GM21528 (cell line): ENCODE results near the gene FAM193B.

Source experiments
- ATAC-seq: cut with Tn5 transposase; IDR thresholded peaks from one replicate; pipeline ENCODE4 v1.9.1; 2021; ENCODE audit warnings: mild to moderate bottlenecking, moderate library complexity; ENCODE audit not compliant: unreplicated experiment, low FRiP score

Gene FAM193B

DNA sequence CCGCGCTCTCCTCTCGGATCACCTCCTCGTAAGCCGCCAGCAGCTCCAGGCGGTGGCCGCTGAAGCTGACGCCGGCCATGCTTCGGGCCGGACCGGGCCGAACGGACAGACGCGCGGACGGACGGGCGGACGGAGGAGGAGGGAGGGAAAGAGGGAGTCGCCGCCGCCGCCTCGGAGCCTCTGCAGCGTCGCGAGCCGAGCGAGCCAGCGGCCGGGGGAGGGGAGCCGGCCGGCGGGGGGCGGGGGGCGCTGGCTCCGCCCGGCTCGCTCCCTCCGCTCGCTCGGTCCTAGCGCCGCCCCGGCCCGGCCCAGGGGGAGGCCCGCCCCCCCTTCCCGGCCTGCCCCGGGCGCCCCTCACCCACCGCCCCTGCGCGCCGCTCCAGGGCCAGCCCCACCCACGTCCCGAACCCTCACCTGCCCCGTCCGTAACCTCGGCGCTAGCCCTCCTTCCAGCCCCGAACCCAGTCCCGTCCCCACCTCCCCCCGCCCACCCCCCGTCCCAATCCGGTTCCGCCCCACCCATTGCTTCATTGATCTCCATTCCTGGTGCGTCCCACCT, 80.8 kb downstream of the FAM193B start, which contains the start of gene DBN1:
Gene DBN1 (minus strand): TSS at position 192 of the 559 bp plus-strand sequence. CDS start 113 bp downstream, at position 79.
- ATAC-seq, result no peak

DNA sequence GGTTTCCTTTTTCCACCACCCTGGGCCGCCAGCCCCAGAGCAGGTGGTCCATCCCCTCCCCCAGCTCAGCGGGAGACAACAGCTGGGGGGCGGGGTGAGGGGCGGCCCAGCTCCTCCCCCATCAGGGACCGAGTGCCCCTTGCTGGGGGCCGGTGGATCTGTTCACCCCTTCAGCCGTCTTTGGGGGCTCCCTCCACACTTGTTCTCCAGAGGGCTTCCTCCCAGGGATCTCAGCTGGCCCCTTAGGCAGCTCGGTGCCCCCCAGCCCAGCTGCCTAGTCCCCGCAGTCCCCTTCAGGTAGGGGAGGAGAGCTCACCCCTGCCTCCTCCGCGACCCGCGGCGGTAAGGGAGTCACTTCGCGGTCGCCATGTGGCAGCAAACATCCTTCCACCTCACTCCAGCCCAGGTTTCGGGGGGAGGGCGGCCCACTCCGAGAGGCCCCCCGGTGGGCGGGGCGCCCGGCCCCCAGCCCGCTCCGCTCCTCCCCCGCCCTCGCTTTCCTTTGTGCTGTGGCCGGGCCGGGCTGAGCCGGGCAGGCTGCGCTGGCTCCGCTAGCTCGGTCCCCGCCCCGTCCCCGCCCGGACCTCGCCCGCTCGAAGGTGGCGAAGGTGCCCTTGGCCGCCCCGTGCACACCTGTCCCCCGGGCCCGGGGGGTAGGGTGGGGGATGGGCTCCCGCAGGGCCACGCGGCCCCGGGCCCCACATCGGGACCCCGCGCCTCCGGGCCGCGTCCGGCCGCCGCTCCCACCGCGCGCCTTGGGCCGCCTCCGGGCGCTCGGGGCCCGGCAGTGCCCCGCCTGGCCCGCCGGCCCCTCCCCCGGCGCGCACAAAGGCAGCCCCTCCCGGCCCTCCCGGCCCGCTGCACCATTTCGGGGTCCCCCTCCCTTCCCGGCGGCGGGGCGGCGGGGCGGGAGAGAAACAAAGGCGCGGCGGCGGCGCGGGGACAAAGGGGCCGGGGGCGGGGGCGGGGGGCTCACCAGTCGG, 81.6 kb downstream of the FAM193B start:
- ATAC-seq, result no peak

DNA sequence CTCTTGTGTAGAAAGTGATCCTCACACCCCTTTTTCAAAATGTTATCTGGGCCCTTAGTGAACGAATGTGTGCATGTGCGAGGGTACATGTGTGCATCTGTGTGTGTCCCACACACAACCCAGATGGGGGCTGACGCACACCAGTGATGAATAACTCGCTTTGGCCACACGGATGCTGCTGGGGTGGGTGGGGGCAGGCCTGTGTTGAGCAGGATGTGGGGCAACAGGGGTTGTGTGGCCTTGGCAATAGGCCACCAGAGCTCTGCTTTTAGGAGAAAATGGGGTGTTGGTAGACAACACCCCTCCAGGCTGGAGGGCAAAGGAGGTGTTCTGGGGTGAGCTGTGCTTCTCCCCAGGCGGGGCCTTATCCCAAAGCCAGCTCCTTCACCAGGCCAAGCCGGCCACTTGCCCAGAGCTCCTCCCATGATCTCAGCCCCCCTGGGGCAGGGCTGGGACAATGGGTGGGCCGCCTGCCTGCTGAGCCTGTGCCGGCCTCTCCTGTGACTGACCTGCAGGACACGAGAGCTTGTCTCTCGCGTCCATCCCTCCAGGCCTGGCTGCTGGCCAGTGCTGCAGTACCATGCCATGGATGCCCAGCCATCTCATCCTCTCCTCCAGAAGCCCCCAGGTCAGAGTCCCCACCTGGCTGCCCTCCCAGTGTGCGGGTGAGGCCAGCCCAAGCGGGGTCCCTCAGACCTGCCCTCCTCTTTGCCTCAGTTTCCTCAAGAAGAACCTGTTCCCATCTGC, 82.6 kb downstream of the FAM193B start:
- no peak for ATAC-seq

DNA sequence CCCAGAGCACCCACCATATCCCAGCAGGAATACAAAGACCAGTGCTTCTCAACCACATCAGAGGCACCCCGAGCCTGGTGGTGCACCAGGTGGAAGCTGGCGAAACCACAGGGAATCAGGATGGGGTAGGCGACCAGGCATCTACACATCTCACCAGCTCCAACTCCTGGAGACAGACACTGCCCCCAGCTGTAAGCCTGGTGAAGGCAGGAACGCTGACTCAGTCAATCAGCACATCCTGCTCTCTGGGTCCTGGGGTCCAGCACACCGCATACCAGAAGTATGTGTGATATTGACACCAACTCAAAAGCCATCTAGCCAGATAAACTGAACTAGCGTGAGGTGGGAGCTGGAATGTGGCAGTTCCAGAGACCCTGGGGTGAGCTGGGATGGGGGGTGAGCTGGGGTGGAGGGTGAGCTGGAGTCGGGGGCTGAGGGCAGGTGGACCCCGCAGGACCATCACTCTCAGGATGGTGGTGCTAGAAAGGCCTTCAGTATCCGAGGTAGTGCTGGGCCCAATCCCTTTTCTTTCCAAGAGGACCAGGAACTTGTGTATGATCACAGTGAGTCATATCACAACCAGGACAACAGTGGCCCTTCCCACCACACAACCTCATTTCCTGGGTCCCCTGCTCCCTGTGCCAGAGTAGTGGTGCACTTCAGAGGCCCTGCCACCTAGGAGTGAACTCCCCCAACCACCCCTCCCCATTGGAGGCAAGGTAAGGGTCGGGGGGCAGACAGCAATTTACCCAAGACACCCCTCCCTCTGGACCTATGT, 83.4 kb downstream of the FAM193B start:
- ATAC-seq, result no peak
